MCF 10A (cell line): Measurements from ENCODE around the gene UBE2I. TPM values are rescaled to one million over a fixed set of nuclear protein-coding genes. Genes with fewer than 3 reads are reported as not detected.

Source experiments
- BruUV-seq: library from RNA; stranded (reverse); fragments of 400-500 nt; replicated peaks from 2 replicates; lab custom pipeline; 2021; lab: Mats Ljungman, UMichigan
- CTCF ChIA-PET: fragments of 300-600 bp; sonication (Branson Sonifier 250); formaldehyde crosslinking; extraction: SDS; loops from one replicate; lab custom pipeline; 2021; ENCODE audit warnings: antibody characterized with exemption, inconsistent platforms; lab: Yijun Ruan, JAX
- POLR2A ChIA-PET: fragments of 300-600, 350-650 bp; sonication (Branson Sonifier 250); formaldehyde crosslinking; extraction: SDS; loops from one replicate; lab custom pipeline; 2020; ENCODE audit warnings: antibody characterized with exemption, inconsistent platforms; lab: Yijun Ruan, JAX
- DNase-seq: peaks from one replicate; pipeline ENCODE4 v3.0.0-alpha.2; 2018; ENCODE audit not compliant: unreplicated experiment
- H3K27ac Mint-ChIP-seq: one replicate; pipeline ENCODE4 v1.8.0; 2022; ENCODE audit warnings: mild to moderate bottlenecking, low read depth, mixed read lengths; ENCODE audit not compliant: unreplicated experiment
- H3K27me3 Mint-ChIP-seq: one replicate; pipeline ENCODE4 v1.8.0; 2022; ENCODE audit warnings: mixed read lengths; ENCODE audit not compliant: insufficient read depth, unreplicated experiment
- H3K36me3 Mint-ChIP-seq: one replicate; pipeline ENCODE4 v1.8.0; 2022; ENCODE audit warnings: mild to moderate bottlenecking, moderate library complexity, mixed read lengths; ENCODE audit not compliant: insufficient read depth, unreplicated experiment
- H3K4me1 Mint-ChIP-seq: one replicate; pipeline ENCODE4 v1.8.0; 2022; ENCODE audit warnings: mixed read lengths; ENCODE audit not compliant: insufficient read depth, unreplicated experiment
- H3K4me3 Mint-ChIP-seq: one replicate; pipeline ENCODE4 v1.8.0; 2022; ENCODE audit warnings: mild to moderate bottlenecking, moderate library complexity, mixed read lengths; ENCODE audit not compliant: unreplicated experiment
- H3K9me3 Mint-ChIP-seq: one replicate; pipeline ENCODE4 v1.8.0; 2022; ENCODE audit warnings: mixed read lengths; ENCODE audit not compliant: unreplicated experiment
- intact Hi-C: fragments of 100-400 bp; cut with micrococcal nuclease; formaldehyde crosslinking; loops from 2 replicates; pipeline ENCODE4 v1.14.1; 2022
- total RNA-seq: library from RNA; stranded (reverse); gene quantifications from 2 replicates; pipeline ENCODE4 v1.2.3, GENCODE V29; 2022
- TF ChIP-seq, protein P1 (sequence below): fragments of 200-600 bp; IDR thresholded peaks from one replicate; pipeline ENCODE4 v1.8.0; 2022; ENCODE audit warnings: antibody characterized with exemption, mild to moderate bottlenecking; ENCODE audit not compliant: unreplicated experiment

UBE2I gene
- total RNA-seq, 1 experiment from 2014 or later: 163 TPM

- TF ChIP-seq, protein P1, sequence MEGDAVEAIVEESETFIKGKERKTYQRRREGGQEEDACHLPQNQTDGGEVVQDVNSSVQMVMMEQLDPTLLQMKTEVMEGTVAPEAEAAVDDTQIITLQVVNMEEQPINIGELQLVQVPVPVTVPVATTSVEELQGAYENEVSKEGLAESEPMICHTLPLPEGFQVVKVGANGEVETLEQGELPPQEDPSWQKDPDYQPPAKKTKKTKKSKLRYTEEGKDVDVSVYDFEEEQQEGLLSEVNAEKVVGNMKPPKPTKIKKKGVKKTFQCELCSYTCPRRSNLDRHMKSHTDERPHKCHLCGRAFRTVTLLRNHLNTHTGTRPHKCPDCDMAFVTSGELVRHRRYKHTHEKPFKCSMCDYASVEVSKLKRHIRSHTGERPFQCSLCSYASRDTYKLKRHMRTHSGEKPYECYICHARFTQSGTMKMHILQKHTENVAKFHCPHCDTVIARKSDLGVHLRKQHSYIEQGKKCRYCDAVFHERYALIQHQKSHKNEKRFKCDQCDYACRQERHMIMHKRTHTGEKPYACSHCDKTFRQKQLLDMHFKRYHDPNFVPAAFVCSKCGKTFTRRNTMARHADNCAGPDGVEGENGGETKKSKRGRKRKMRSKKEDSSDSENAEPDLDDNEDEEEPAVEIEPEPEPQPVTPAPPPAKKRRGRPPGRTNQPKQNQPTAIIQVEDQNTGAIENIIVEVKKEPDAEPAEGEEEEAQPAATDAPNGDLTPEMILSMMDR: no peak
- intact Hi-C loops: no loop called here
- Mint-ChIP-seq H3K27me3 (peaks cover 36% of the 10 kb centered on the region), H3K9me3 (no peaks in the 10 kb centered on the region), H3K4me1 (no peaks in the 10 kb centered on the region), H3K36me3 (no peaks in the 10 kb centered on the region), H3K4me3 (no peak overlapping the region), H3K27ac (no peak overlapping the region)
- CTCF ChIA-PET: interaction anchor here (0.6 to 1.1 kb wide), 2 partner anchors 22 to 323 kb away, joined by 3 read pairs; no protein-coding TSS in a partner anchor
- BruUV-seq: no TSS peak
- no peak for DNase-seq
- POLR2A ChIA-PET: interaction anchor here (1.1 kb wide), 1 partner anchor 12 kb away, joined by 3 read pairs; no protein-coding TSS in a partner anchor
Measured at GRCh38 chr16:1277617-1278282, 31.7 kb upstream of the UBE2I start.

GRCh38 chr16:1278477-1278876 lies 31.0 kb upstream of the UBE2I start:
- H3K4me3 Mint-ChIP-seq: no peak overlapping the region
- H3K27me3 Mint-ChIP-seq: peaks cover 29% of the 10 kb centered on the region

DNA sequence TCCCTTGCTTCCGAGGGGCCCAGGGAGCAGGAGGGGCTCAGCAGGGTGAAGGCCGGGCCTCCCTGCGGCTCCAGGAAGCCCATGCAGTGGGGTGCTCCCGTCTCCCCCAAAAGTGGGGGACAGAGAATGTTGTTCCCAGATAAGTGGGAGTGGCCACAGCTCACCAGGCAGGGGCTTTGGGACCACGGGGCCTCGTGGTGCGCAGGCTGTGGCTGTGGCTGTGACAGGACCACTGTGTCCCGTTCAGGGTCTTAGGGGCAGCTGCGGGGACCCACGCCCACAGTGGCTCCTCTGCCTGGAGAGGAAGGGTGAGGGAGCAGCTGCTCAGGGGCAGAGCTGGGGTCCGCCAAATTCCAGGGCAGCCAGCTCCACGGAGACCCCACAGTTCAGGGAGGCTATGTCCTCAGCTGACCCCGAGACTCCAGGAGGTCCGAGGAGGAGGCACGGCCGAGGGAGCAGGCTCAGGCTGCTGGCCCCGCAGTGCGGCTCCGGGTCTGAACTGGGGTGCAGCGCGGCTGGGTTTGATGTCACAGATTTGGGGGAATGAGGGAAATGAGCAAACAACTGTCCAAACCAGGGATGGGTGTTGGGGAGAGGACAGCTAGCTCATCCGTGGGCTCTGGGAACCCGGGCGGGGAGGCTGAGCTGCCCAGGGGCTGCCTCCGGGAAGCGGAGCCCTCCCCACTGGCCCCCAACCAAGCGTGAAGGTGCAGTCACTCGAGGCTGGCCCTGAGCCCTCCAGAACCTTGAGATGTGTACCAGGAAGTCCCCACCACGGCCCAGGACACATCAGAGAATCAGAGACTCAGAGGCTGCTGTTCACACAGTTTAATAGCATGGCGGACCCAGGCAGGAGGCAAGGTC lies 30.1 kb upstream of the UBE2I start:
- no peak for DNase-seq
- H3K9me3 Mint-ChIP-seq: no peaks in the 10 kb centered on the region
- BruUV-seq: no TSS peak
- intact Hi-C loops: no loop called here
- TF ChIP-seq, protein P1: no peak
- H3K4me3 Mint-ChIP-seq: no peak overlapping the region
- H3K27ac Mint-ChIP-seq: no peak overlapping the region
- H3K36me3 Mint-ChIP-seq: no peaks in the 10 kb centered on the region
- H3K4me1 Mint-ChIP-seq: no peaks in the 10 kb centered on the region
- ChIA-PET POLR2A (no interaction called here), CTCF (interaction anchor here (0.7 kb wide), 1 partner anchor 958 kb away, joined by 3 read pairs; no protein-coding TSS in a partner anchor)
- peaks cover 29% of the 10 kb centered on the region for H3K27me3 Mint-ChIP-seq

More at GRCh38 chr16:1278477-1278876, 31.0 kb upstream of the UBE2I start:
- Mint-ChIP-seq H3K9me3 (no peaks in the 10 kb centered on the region), H3K27ac (no peak overlapping the region), H3K4me1 (no peaks in the 10 kb centered on the region), H3K36me3 (no peaks in the 10 kb centered on the region)
- TF ChIP-seq, protein P1: no peak
- no peak for DNase-seq
- no TSS peak for BruUV-seq
- POLR2A ChIA-PET: interaction anchor here (1.1 kb wide), 1 partner anchor 11 kb away, joined by 3 read pairs; no protein-coding TSS in a partner anchor
- CTCF ChIA-PET: interaction anchor here (0.7 kb wide), 1 partner anchor 958 kb away, joined by 3 read pairs; no protein-coding TSS in a partner anchor
- intact Hi-C loops: no loop called here
